22Rv1 (cell line): ENCODE data around the gene ACAP2.

Experiments used
- ZFX ChIP-seq: fragments of 450-650 bp; IDR thresholded peaks from 2 replicates; pipeline ENCODE4 v1.6.1; 2017; ENCODE audit warnings: antibody characterized with exemption, borderline replicate concordance
- TF ChIP-seq, protein P1 (sequence below): fragments of 450-650 bp; IDR thresholded peaks from 2 replicates; pipeline ENCODE4 v1.5.1; 2017; ENCODE audit warnings: mild to moderate bottlenecking

DNA sequence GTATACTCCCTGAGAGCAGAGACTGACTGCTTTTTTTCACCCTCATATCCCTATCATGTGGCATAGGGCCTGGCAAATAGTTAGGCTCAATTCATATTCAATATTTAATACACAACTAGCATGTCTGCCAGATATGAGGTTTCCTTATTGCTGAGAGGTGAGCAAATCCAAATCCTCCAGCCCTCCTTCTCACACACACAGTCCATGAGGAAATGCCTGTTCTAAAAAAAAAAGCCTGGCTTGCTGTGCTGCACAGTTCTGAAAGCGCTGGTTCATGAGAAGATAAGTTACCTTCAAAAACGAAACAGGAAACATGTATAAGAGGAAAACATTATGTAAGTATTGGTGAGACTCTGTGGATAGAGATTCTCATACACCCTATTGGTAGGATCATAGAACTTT is 15.5 kb upstream of the ACAP2 start:
- TF ChIP-seq, protein P1, sequence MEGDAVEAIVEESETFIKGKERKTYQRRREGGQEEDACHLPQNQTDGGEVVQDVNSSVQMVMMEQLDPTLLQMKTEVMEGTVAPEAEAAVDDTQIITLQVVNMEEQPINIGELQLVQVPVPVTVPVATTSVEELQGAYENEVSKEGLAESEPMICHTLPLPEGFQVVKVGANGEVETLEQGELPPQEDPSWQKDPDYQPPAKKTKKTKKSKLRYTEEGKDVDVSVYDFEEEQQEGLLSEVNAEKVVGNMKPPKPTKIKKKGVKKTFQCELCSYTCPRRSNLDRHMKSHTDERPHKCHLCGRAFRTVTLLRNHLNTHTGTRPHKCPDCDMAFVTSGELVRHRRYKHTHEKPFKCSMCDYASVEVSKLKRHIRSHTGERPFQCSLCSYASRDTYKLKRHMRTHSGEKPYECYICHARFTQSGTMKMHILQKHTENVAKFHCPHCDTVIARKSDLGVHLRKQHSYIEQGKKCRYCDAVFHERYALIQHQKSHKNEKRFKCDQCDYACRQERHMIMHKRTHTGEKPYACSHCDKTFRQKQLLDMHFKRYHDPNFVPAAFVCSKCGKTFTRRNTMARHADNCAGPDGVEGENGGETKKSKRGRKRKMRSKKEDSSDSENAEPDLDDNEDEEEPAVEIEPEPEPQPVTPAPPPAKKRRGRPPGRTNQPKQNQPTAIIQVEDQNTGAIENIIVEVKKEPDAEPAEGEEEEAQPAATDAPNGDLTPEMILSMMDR, result no peak
- TF ChIP-seq ZFX, result no peak
